ENCODE measurements around the gene DRC1.

Gene DRC1

GRCh38 chr2:26400723-26401122 is 997 bp upstream of the DRC1 start:
- DNase-seq: no peak

GRCh38 chr2:26407526-26407925 is 5.8 kb downstream of the DRC1 start:
- DNase-seq: no peak

GRCh38 chr2:26409785-26410184 is 8.1 kb downstream of the DRC1 start:
- DNase-seq: no peak

GRCh38 chr2:26410764-26411243 is 9.1 kb downstream of the DRC1 start:
- DNase-seq: no peak

- DNase-seq: no peak
Measured at GRCh38 chr2:26411419-26411818, 9.7 kb downstream of the DRC1 start.

GRCh38 chr2:26412091-26412673 is 10.5 kb downstream of the DRC1 start:
- DNase-seq: peak; percentile 2

- DNase-seq: no peak
Measured at GRCh38 chr2:26414311-26414710, 12.6 kb downstream of the DRC1 start.

- DNase-seq: no peak
Measured at GRCh38 chr2:26421961-26422360, 20.2 kb downstream of the DRC1 start.

GRCh38 chr2:26422947-26423629 is 21.4 kb downstream of the DRC1 start:
- no peak for DNase-seq

GRCh38 chr2:26423750-26424149 is 22.0 kb downstream of the DRC1 start:
- no peak for DNase-seq

- DNase-seq: no peak
Measured at GRCh38 chr2:26424221-26424620, 22.5 kb downstream of the DRC1 start.

GRCh38 chr2:26428846-26429245 is 27.1 kb downstream of the DRC1 start:
- DNase-seq: no peak

- DNase-seq: no peak
Measured at GRCh38 chr2:26429779-26430578, 28.3 kb downstream of the DRC1 start.

- no peak for DNase-seq
Measured at GRCh38 chr2:26430826-26431225, 29.1 kb downstream of the DRC1 start.

- no peak for DNase-seq
Measured at GRCh38 chr2:26432363-26432762, 30.6 kb downstream of the DRC1 start.

GRCh38 chr2:26432859-26433258 is 31.1 kb downstream of the DRC1 start:
- DNase-seq: no peak

GRCh38 chr2:26435106-26435505 is 33.4 kb downstream of the DRC1 start:
- DNase-seq: no peak

GRCh38 chr2:26438526-26438925 is 36.8 kb downstream of the DRC1 start:
- no peak for DNase-seq

- DNase-seq: no peak
Measured at GRCh38 chr2:26438926-26439325, 37.2 kb downstream of the DRC1 start.

GRCh38 chr2:26442301-26442700 is 40.6 kb downstream of the DRC1 start:
- DNase-seq: no peak

GRCh38 chr2:26442707-26443106 is 41.0 kb downstream of the DRC1 start:
- no peak for DNase-seq

- DNase-seq: no peak
Measured at GRCh38 chr2:26444236-26444635, 42.5 kb downstream of the DRC1 start.

GRCh38 chr2:26448651-26449050 is 46.9 kb downstream of the DRC1 start:
- no peak for DNase-seq

Measured in CD4-positive, alpha-beta T cell treated with Interleukin-17A for 1 hour (primary cell).